Measurements from ENCODE around the gene TRPT1.

DNA sequence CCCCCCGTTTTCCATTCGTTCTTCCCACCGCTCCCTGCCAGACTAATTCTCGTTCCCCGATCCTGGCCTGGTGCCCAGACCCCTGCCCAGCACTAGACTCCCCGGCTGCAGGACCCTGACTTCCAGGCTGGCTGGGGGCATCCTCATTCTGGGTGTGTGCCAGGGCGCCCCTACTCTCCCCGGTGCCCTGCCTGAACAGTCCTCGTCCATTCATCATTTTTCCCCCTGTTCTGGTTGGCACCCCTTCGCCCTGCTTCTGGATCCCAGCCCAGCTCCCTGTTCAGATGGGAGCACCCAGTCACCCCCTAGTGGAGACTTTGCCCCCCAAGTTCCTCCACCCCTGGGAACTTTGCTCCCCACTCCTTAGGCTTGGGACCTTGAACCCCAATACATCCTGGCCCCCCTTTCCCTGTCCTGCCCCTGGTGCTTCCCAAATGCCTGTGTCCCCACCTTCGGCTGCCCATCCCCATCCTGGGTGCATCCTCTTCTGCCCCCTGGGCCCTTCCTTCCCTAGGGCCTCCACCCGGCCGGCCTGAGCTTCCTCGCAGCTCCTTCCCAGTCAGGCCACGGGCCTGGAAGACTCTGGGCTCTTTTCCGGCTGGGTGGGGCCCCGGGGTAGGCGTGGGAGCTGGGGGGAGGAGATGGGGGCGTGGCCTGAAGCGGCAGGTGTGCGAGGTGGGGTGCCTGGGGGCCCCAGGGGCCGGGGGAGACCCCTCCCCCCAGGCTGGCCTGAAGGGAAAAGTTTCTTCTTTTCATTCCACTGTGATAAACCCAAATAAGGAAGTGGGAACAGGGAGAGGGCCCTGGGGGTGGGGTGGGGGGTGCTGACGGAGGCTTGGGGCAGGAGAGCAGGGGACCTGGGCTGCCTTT lies 26.3 kb upstream of the TRPT1 start:
- TF ChIP-seq, protein P1, sequence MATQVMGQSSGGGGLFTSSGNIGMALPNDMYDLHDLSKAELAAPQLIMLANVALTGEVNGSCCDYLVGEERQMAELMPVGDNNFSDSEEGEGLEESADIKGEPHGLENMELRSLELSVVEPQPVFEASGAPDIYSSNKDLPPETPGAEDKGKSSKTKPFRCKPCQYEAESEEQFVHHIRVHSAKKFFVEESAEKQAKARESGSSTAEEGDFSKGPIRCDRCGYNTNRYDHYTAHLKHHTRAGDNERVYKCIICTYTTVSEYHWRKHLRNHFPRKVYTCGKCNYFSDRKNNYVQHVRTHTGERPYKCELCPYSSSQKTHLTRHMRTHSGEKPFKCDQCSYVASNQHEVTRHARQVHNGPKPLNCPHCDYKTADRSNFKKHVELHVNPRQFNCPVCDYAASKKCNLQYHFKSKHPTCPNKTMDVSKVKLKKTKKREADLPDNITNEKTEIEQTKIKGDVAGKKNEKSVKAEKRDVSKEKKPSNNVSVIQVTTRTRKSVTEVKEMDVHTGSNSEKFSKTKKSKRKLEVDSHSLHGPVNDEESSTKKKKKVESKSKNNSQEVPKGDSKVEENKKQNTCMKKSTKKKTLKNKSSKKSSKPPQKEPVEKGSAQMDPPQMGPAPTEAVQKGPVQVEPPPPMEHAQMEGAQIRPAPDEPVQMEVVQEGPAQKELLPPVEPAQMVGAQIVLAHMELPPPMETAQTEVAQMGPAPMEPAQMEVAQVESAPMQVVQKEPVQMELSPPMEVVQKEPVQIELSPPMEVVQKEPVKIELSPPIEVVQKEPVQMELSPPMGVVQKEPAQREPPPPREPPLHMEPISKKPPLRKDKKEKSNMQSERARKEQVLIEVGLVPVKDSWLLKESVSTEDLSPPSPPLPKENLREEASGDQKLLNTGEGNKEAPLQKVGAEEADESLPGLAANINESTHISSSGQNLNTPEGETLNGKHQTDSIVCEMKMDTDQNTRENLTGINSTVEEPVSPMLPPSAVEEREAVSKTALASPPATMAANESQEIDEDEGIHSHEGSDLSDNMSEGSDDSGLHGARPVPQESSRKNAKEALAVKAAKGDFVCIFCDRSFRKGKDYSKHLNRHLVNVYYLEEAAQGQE (IDR thresholded peaks at IDR 0.05; ENCODE audit: insufficient replicate concordance, low read depth): no peak
- TF ChIP-seq POLR2AphosphoS5 (IDR thresholded peaks at IDR 0.05; ENCODE audit: low read depth) (no peak), CTCF (IDR thresholded peaks at IDR 0.05; ENCODE audit: insufficient read depth, low read length) (no peak), SPI1 (IDR thresholded peaks at IDR 0.05; ENCODE audit: borderline replicate concordance, low read depth) (peak; percentile 72), GABPA (IDR thresholded peaks at IDR 0.05; ENCODE audit: low read depth) (no peak)

Measured in HL-60 (cell line).